ENCODE results near the gene PROCA1.

DNA sequence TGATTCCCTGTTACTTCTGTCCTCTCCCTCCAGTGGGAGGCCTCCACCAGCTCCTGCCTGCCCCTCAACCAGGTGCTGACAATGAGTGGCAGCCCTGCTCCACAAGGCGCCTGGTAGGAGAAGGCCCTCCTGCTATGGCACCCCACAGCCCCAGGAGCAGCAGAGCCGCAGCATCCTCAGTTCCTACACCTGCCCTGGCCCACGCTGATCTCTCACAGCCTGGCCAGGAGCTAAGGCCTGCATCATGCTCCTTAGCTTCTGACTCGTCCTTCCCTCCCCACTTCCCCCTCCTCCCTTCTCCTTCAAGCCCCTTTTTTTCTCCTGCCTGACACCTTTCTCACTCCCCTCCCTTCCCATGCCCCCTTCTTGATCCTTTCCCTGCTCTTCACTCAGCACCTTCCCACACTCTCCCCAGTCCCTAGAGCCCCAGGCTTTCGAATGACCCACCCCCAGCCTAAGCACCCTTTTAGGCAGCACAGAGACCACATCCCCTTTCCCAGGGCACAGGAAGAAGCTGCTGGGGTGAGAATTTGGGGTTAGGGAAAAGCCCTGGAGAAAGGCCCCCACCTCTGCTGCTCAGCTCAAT, 6.5 kb downstream of the PROCA1 start:
- TF ChIP-seq, protein P1, sequence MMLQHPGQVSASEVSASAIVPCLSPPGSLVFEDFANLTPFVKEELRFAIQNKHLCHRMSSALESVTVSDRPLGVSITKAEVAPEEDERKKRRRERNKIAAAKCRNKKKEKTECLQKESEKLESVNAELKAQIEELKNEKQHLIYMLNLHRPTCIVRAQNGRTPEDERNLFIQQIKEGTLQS (IDR thresholded peaks at IDR 0.05; ENCODE audit: insufficient read depth, low read depth, low read length): no peak
- no peak for TF ChIP-seq POLR2A (IDR thresholded peaks at IDR 0.05; ENCODE audit: control extremely low read depth in 1 of 2, low read depth in 2 of 2, low read length in 2 of 2)
- TF ChIP-seq EZH2 (IDR thresholded peaks at IDR 0.05; ENCODE audit: low read depth, low read length, severe bottlenecking): no peak
- no peak for TF ChIP-seq CTCF (IDR thresholded peaks at IDR 0.05; ENCODE audit: control extremely low read depth in 1 of 3, insufficient read depth in 1 of 3, low read depth in 1 of 3, low read length in 3 of 3)
- no peak for TF ChIP-seq GTF2F1 (IDR thresholded peaks at IDR 0.05; ENCODE audit: borderline replicate concordance, low read depth, low read length)
- TF ChIP-seq JUND (IDR thresholded peaks at IDR 0.05; ENCODE audit: low read length): no peak
- TF ChIP-seq MAX (IDR thresholded peaks at IDR 0.05): no peak
- no peak; the same call in 1 of the 2 replicates for TF ChIP-seq POLR2AphosphoS5 (IDR thresholded peaks at IDR 0.05; ENCODE audit: low read depth, low read length)
